T follicular helper cell (primary cell): ENCODE results near the gene PLTP.
"Not testable (repeated sequence)": the region's sequence is repeated elsewhere in the genome, so short reads cannot be mapped to it uniquely, and the experiment has no call there.

Experiments
- DNase-seq: peaks from one replicate; pipeline ENCODE4 v3.0.0-alpha.2; 2020; ENCODE audit warnings: low read depth

Gene PLTP

GRCh38 chr20:45874104-45874481, 37.9 kb downstream of the PLTP start:
- DNase-seq = not testable (repeated sequence)

GRCh38 chr20:45873409-45874103, 38.4 kb downstream of the PLTP start:
- DNase-seq = no peak

GRCh38 chr20:45872626-45873025, 39.3 kb downstream of the PLTP start:
- DNase-seq = no peak

GRCh38 chr20:45867819-45868176, 44.2 kb downstream of the PLTP start:
- DNase-seq = no peak

GRCh38 chr20:45867136-45867818, 44.7 kb downstream of the PLTP start:
- DNase-seq = no peak

GRCh38 chr20:45866454-45866853, 45.5 kb downstream of the PLTP start:
- DNase-seq = no peak

GRCh38 chr20:45863543-45864470, 48.1 kb downstream of the PLTP start:
- DNase-seq = no peak

- no peak for DNase-seq
These were observed 50.5 kb downstream of the PLTP start for GRCh38 chr20:45861221-45862075.

GRCh38 chr20:45860560-45861220, 51.3 kb downstream of the PLTP start:
- no peak for DNase-seq

- no peak for DNase-seq
These were observed 52.0 kb downstream of the PLTP start for GRCh38 chr20:45859916-45860315.

- no peak for DNase-seq
These were observed 54.1 kb downstream of the PLTP start for GRCh38 chr20:45857882-45858216.

GRCh38 chr20:45857114-45857881, 54.7 kb downstream of the PLTP start, which contains the start of the genes ACOT8 and ZSWIM3:
Gene ACOT8, minus strand, starts transcription at chr20:45857392. Its CDS starts 77 bp downstream, at chr20:45857315.
Gene ZSWIM3, plus strand, starts transcription at chr20:45857614. Its CDS starts 212 bp downstream, at chr20:45857826.
- DNase-seq = peak; percentile 91

GRCh38 chr20:45853484-45853883, 58.5 kb downstream of the PLTP start:
- DNase-seq = no peak

- no peak for DNase-seq
These were observed 59.6 kb downstream of the PLTP start for GRCh38 chr20:45852326-45852725.

GRCh38 chr20:45851501-45851900, 60.5 kb downstream of the PLTP start:
- no peak for DNase-seq

- DNase-seq = no peak
These were observed 61.0 kb downstream of the PLTP start for GRCh38 chr20:45850926-45851325.

GRCh38 chr20:45850238-45850637, 61.7 kb downstream of the PLTP start:
- DNase-seq = no peak

- DNase-seq = no peak
These were observed 62.9 kb downstream of the PLTP start for GRCh38 chr20:45848969-45849582.
